Ovary (tissue), 9 donors: Measurements from ENCODE around the gene MAP1LC3A. TPM values are rescaled to one million over a fixed set of nuclear protein-coding genes. Genes with fewer than 3 reads are reported as not detected.
"Not testable (repeated sequence)": the region's sequence is repeated elsewhere in the genome, so short reads cannot be mapped to it uniquely, and the experiment has no call there.

Source experiments
- DNase-seq, 5 donors: peaks; one replicate each; pipeline ENCODE4 v3.0.0-alpha.2; 2019 to 2020
- H3K27ac ChIP-seq, 2 donors: fragments of 200-600 bp; one replicate each; pipeline versions ENCODE4 v1.5.1 to v1.8.0; 2019 to 2022
- H3K27me3 ChIP-seq: fragments of 200-600 bp; one replicate; pipeline ENCODE4 v1.8.0; 2022
- H3K36me3 ChIP-seq: fragments of 200-600 bp; sonication (generic); one replicate; pipeline ENCODE4 v1.5.1; 2019
- H3K4me1 ChIP-seq: one replicate; pipeline ENCODE4 v1.8.1; 2013; ENCODE audit warnings: mild to moderate bottlenecking, moderate library complexity; ENCODE audit not compliant: insufficient read depth
- H3K4me3 ChIP-seq: fragments of 200-600 bp; sonication (generic); one replicate; pipeline ENCODE4 v1.5.1; 2017
- H3K9me3 ChIP-seq, 2 donors: fragments of 200-600 bp in 1 of 2; sonication (generic) in 1 of 2; one replicate each; pipeline versions ENCODE4 v1.5.1 to v1.8.1; 2013 to 2019; ENCODE audit warnings: mild to moderate bottlenecking in 1 of 2, moderate library complexity in 1 of 2
- EP300 ChIP-seq: sonication (generic); formaldehyde crosslinking; IDR thresholded peaks from one replicate; pipeline ENCODE4 v1.6.1; 2017; ENCODE audit warnings: antibody characterized with exemption
- POLR2A ChIP-seq: fragments of 450-650 bp; IDR thresholded peaks from one replicate; pipeline ENCODE4 v1.6.1; 2017; ENCODE audit warnings: antibody characterized with exemption, mild to moderate bottlenecking, moderate library complexity
- WGBS, 3 donors: extraction: QIAGEN DNeasy Blood & Tissue Kit in 1 of 3; methylation state at CpG; one replicate each; pipeline versions ENCODE4 v1.1.5 to v1.1.7; 2013 to 2017; 5-methylcytosine and 5-hydroxymethylcytosine counted together
- intact Hi-C, 4 donors: fragments of 100-400 bp; cut with DNase I; formaldehyde crosslinking; loops; one replicate each; pipeline versions ENCODE4 v1.11.0 to v1.15.1; 2022 to 2023
- polyA plus RNA-seq, 2 donors: library from polyadenylated mRNA; stranded (reverse); fragments of 200-250 nt in 1 of 2; fragments of 350-450 nt in 1 of 2; fragmentation: Illumina TruSeq in 1 of 2; extraction: RNeasy Lipid Tissue Mini Kit (QIAGEN cat#74804) in 1 of 2; gene quantifications; one replicate each; pipeline ENCODE4 v1.2.3, GENCODE V29; 2013 to 2014
- total RNA-seq, 7 donors: library from RNA; depleted of rRNA in 2 of 7; stranded (reverse); fragments of >200 nt in 2 of 7; fragmentation: NEBNext Ultra II Directional in 3 of 7; extraction: Animal tissue kit (Norgen Biotek cat#: 25700) in 3 of 7; gene quantifications; one replicate each; pipeline versions ENCODE4 v1.1.0 to v1.2.4, GENCODE V29; 2016 to 2023
- TF ChIP-seq, protein P1 (sequence below), 3 donors: fragments of 450-650 bp in 2 of 3; fragments of 200-600 bp in 1 of 3; IDR thresholded peaks; one replicate each; pipeline versions ENCODE4 v1.5.1 to v1.8.0; 2016 to 2022; ENCODE audit warnings: antibody characterized with exemption in 3 of 3, mild to moderate bottlenecking in 1 of 3
- donor health status: DM: no; HTN: no; CAD: no; lungs with moderate emphysema.
- donor health status: DM: no; HTN: no; CAD: no.
- donor health status: Bipolar disorder and iron deficiency.
- donor health status: DM: yes; HTN: yes; CAD: no.
- donor health status: DM: no; HTN: no; CAD: no.
- donor health status: DM: yes; HTN: yes; CAD: no.

The MAP1LC3A gene
- total and polyA plus RNA-seq, 9 donors = 3.4 to 66.1 (median 36.0) TPM

DNA sequence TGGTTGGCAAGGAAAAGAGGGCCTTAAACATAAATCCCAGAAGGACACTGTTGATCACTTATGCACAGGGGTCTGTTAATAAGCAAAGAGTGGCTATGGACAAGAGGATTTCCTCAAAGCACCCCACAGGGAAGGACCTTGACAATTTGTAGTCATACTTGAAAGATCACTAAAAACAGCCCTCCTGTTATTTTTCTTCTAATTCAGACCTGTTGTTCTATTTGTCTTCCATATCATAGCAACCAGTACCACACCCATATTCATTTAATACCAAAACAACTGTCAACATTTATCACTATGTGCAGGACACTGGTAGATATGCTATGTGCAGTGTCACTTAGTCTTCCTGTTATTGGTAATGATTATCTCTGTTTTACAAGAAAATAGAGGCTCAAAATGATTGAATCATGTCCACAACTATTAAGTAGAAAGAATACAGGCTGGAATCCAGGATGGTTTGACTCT is 45.5 kb upstream of the MAP1LC3A start:
- H3K9me3 ChIP-seq = no peaks in the 10 kb centered on the region
- no peaks in the 10 kb centered on the region for H3K27me3 ChIP-seq
- H3K4me3 ChIP-seq = no peak overlapping the region
- TF ChIP-seq EP300 (no peak), POLR2A (no peak)
- TF ChIP-seq, protein P1, sequence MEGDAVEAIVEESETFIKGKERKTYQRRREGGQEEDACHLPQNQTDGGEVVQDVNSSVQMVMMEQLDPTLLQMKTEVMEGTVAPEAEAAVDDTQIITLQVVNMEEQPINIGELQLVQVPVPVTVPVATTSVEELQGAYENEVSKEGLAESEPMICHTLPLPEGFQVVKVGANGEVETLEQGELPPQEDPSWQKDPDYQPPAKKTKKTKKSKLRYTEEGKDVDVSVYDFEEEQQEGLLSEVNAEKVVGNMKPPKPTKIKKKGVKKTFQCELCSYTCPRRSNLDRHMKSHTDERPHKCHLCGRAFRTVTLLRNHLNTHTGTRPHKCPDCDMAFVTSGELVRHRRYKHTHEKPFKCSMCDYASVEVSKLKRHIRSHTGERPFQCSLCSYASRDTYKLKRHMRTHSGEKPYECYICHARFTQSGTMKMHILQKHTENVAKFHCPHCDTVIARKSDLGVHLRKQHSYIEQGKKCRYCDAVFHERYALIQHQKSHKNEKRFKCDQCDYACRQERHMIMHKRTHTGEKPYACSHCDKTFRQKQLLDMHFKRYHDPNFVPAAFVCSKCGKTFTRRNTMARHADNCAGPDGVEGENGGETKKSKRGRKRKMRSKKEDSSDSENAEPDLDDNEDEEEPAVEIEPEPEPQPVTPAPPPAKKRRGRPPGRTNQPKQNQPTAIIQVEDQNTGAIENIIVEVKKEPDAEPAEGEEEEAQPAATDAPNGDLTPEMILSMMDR (IDR thresholded peaks at IDR 0.05) = no peak
- no peak for DNase-seq
- H3K36me3 ChIP-seq = no peaks in the 10 kb centered on the region
- intact Hi-C loops = no loop called here
- no peak overlapping the region for H3K27ac ChIP-seq
- H3K4me1 ChIP-seq = peaks cover 3% of the 10 kb centered on the region

- H3K4me3 ChIP-seq, DNase-seq, H3K27ac ChIP-seq, intact Hi-C loops, H3K27me3 ChIP-seq, H3K9me3 ChIP-seq, H3K4me1 ChIP-seq, H3K36me3 ChIP-seq: not testable (repeated sequence)
- 92 to 95% (median 93%) methylated on average over 17 of the region's 17 CpGs for WGBS, 3 donors
Measured at GRCh38 chr20:34514034-34514433, 44.5 kb upstream of the MAP1LC3A start.

DNA sequence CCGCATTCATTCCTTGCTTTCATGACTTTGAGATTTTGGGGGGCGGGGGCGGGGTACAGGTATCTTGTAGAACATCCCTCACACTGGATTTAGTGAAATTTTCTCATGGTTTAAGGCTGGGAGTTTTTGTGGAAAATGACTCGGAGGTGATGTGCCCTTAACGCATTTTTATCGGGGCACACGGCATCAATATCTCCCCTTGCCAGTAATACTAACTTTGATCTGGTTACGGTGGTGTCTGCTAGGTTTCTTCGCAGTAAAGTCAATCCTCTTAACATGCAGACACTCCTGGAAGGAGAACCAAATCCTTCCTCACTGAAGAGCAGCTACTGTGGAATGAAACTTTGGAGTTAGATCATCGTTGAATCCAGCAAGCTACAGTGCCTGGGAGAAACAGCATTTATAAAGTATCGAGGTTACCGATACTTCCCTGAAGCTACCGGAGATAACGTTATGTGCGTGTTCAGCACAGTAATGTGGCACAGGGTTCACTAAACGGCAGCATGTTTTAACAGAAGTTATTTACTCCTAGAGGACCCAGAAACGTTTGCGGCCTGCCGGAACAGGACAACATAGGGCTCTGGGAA is 43.5 kb upstream of the MAP1LC3A start:
- Histone ChIP-seq H3K36me3 (no peaks in the 10 kb centered on the region), H3K4me3 (peak overlapping the region; percentile 82), H3K9me3 (no peaks in the 10 kb centered on the region), H3K27ac (peak overlapping the region; percentile 85 to 97), H3K27me3 (no peaks in the 10 kb centered on the region), H3K4me1 (peaks cover 6% of the 10 kb centered on the region)
- intact Hi-C loops = no loop called here
- DNase-seq = no peak
- TF ChIP-seq, protein P1 (IDR thresholded peaks at IDR 0.05) = no peak
- TF ChIP-seq EP300 (no peak), POLR2A (no peak)
- WGBS, 3 donors = 9 to 16% (median 10%) methylated on average over 19 of the region's 19 CpGs

DNA sequence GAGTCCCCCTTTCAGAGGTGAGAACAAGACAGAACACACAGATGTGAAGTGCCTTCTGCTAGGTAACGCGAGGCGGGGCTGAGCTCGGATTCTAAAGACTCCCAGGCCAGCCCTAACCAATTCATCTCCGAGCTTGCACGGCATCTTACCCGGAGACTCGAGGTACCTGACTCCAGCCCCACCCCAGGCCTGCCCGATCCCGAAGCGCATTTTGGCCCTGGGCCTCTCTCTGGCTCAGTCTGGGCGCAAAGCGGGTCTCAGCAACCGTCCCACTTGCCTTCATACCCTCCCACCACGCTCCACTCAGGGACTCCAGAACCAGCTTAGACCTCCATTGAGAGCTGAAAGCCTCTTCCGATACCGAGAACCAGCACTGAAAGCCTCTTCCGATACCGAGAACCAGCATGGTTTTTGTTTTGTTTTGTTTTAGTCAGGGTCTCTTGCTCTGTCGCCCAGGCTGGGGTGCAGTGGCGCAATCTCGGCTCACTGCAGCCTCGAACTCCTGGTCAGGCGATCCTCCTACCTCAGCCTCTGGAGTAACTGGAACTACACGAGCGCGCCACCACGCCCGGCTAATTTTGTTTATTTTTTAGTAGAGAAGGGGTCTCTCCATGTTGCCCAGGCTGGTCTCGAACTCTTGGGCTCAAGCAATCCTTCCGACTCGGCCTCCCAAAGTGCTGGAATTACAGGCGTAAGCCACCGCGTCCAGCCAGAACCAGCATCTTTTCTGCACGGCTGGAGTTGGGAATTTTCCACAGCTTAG is 42.9 kb upstream of the MAP1LC3A start:
- Histone ChIP-seq H3K36me3 (no peaks in the 10 kb centered on the region), H3K9me3 (no peaks in the 10 kb centered on the region), H3K4me3 (peak overlapping the region; percentile 82), H3K27ac (peak overlapping the region; percentile 85 to 97), H3K27me3 (no peaks in the 10 kb centered on the region), H3K4me1 (peaks cover 6% of the 10 kb centered on the region)
- TF ChIP-seq, protein P1 (IDR thresholded peaks at IDR 0.05) = no peak
- TF ChIP-seq EP300 (no peak), POLR2A (no peak)
- 1 to 2% (median 1%) methylated on average over 36 of the region's 36 CpGs for WGBS, 3 donors
- DNase-seq = peak; percentile 39 to 62 (median 44)
- intact Hi-C loops = no loop called here
